Measurements from ENCODE around the gene RALY.

DNA sequence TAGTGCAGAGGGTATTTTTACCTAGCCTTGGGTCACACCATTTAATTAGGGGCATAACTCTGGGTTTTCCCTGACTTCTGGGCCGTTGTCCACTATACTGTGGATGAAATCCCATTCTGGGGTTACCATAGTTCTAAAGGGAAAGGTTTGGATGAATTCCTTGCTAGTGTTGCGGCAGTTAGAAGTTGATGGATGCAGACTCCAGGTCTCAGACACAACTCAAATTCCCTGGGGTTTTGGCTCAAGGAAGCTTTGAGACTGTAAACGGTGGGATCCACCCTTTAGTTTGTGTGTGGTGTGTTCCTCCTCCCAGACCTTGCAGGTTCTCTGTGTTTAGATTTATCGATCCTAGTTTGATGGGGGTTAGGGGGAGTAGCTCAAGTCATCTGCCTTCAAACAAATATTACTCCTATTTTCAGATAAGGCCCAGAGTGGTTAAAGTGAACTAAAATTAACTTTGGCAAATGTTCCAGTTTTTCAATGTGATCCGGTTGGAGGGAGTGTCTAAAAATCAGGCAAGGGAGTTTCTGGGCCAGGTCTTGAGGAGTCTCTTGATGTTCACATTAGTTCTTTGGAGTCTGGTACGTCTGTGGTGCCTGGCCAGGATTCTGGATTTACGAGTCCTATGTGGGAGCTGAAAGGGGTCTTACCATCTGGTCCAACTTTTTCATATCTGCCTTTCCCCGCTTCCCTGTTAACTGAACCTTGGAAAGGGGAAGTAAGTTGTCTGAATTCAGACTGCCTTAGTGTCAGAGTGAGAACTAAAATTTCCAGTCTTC lies 1.5 kb downstream of the RALY start:
- TF ChIP-seq CTCF (IDR thresholded peaks at IDR 0.05) (no peak), POLR2A (IDR thresholded peaks at IDR 0.05) (no peak)

Data from uterus (tissue), 2 donors.